ENCODE results near the gene ARHGEF7.

ARHGEF7 gene

DNA sequence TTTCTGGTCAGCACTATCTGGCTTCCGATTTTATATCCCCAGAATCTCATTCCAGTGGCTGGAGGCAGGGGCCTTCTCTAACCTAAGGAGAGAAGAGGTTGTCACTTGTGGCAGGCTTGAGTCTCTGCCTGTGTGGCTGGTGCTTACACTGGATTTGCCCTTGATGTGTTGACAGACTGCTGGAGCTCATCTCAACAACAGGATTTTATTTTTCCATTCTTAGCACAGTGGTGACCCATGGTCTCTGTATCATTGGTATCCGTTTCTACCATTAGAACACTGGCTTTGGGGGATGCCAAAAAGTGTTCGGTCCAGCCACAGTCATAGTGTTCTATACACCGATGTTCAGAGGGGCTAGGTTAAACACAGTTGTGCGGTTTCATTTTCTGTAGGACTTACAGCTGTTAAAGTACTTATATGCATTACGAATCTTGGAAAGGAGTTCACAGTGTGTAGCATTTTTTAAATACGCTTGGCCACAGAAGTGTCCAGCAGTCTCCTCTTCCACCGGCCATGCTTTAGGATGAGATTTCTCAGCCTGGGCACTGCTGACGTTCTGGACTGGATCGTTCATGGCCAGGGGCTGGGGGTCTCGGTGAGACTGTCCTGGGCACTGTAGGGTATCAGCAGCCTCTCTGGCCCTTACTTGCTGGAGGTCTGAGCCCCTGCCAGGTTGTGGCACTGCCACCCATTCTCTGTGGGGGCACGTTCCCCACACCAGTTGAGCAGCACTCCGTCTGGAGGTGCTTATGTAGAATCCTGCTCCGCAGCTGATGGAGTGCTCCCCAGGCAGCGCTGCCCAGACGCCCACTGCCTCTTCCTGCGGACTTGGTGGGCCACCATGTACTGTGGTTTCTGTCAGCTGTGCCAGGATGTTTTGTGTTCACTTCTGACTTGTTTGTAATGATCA is 163.9 kb downstream of the ARHGEF7 start:
- Histone ChIP-seq H3K36me3 (ENCODE audit: low read length) (peaks cover 20% of the 10 kb centered on the region; the same call in 1 of the 2 replicates), H3K9ac (ENCODE audit: low read length) (no peak overlapping the region), H3K27me3 (ENCODE audit: low read length) (no peaks in the 10 kb centered on the region), H2AFZ (ENCODE audit: low read depth, low read length, severe bottlenecking) (no peak overlapping the region), H3F3A (ENCODE audit: insufficient read depth) (0 out of 2 replicates have a peak, but pooled peaks cover 3% of the 10 kb centered on the region), H3K79me2 (ENCODE audit: insufficient read depth, low read length) (no peaks in the 10 kb centered on the region), H3K4me2 (ENCODE audit: low read depth, low read length, poor library complexity, severe bottlenecking) (no peak overlapping the region), H3K9me2 (replicated peaks; ENCODE audit: insufficient read depth, low read length) (no peaks in the 10 kb centered on the region), H3K27ac (ENCODE audit: low read depth, low read length) (no peak overlapping the region), H4K20me1 (ENCODE audit: low read depth, low read length) (no peaks in the 10 kb centered on the region), H3K4me3 (ENCODE audit: insufficient read depth, low read length, poor library complexity, severe bottlenecking) (no peak overlapping the region), H3K9me3 (ENCODE audit: insufficient read depth, low read length) (no peaks in the 10 kb centered on the region)
- no peak for TF ChIP-seq EZH2phosphoT487 (conservative IDR thresholded peaks at IDR 0.05; ENCODE audit: low read length)
- TF ChIP-seq, protein P1, sequence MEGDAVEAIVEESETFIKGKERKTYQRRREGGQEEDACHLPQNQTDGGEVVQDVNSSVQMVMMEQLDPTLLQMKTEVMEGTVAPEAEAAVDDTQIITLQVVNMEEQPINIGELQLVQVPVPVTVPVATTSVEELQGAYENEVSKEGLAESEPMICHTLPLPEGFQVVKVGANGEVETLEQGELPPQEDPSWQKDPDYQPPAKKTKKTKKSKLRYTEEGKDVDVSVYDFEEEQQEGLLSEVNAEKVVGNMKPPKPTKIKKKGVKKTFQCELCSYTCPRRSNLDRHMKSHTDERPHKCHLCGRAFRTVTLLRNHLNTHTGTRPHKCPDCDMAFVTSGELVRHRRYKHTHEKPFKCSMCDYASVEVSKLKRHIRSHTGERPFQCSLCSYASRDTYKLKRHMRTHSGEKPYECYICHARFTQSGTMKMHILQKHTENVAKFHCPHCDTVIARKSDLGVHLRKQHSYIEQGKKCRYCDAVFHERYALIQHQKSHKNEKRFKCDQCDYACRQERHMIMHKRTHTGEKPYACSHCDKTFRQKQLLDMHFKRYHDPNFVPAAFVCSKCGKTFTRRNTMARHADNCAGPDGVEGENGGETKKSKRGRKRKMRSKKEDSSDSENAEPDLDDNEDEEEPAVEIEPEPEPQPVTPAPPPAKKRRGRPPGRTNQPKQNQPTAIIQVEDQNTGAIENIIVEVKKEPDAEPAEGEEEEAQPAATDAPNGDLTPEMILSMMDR (IDR thresholded peaks at IDR 0.05; ENCODE audit: insufficient read depth, low read length, poor library complexity, severe bottlenecking): no peak

DNA sequence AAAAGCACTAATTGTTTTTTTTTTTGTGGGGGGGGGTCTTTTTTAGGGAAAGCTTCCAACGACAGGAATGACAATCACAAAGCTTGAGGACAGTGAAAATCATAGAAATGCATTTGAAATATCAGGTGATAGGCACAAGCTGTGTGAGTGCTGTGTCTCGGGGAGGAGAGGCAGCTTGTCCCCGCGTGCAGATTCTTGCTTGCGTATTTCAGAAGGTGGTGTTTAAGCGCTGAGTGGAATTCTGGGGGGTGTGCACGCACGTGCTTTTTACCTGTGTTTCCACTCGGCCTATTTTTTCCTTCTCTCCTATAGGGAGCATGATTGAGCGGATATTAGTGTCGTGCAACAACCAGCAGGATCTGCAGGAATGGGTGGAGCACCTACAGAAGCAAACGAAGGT is 165.1 kb downstream of the ARHGEF7 start:
- no peak overlapping the region for H3K4me2 ChIP-seq (ENCODE audit: low read depth, low read length, poor library complexity, severe bottlenecking)
- H3F3A ChIP-seq (ENCODE audit: insufficient read depth): no peaks in the 10 kb centered on the region
- H3K79me2 ChIP-seq (ENCODE audit: insufficient read depth, low read length): no peaks in the 10 kb centered on the region
- no peak overlapping the region for H3K27ac ChIP-seq (ENCODE audit: low read depth, low read length)
- H3K9me2 ChIP-seq (replicated peaks; ENCODE audit: insufficient read depth, low read length): no peaks in the 10 kb centered on the region
- H3K9me3 ChIP-seq (ENCODE audit: insufficient read depth, low read length): no peaks in the 10 kb centered on the region
- H3K27me3 ChIP-seq (ENCODE audit: low read length): no peaks in the 10 kb centered on the region
- no peak overlapping the region for H3K4me3 ChIP-seq (ENCODE audit: insufficient read depth, low read length, poor library complexity, severe bottlenecking)
- H2AFZ ChIP-seq (ENCODE audit: low read depth, low read length, severe bottlenecking): no peak overlapping the region
- H3K36me3 ChIP-seq (ENCODE audit: low read length): peaks cover 20% of the 10 kb centered on the region; the same call in 1 of the 2 replicates
- no peaks in the 10 kb centered on the region for H4K20me1 ChIP-seq (ENCODE audit: low read depth, low read length)
- H3K9ac ChIP-seq (ENCODE audit: low read length): no peak overlapping the region
- TF ChIP-seq, protein P1 (IDR thresholded peaks at IDR 0.05; ENCODE audit: insufficient read depth, low read length, poor library complexity, severe bottlenecking): no peak
- TF ChIP-seq EZH2phosphoT487 (conservative IDR thresholded peaks at IDR 0.05; ENCODE audit: low read length): no peak

DNA sequence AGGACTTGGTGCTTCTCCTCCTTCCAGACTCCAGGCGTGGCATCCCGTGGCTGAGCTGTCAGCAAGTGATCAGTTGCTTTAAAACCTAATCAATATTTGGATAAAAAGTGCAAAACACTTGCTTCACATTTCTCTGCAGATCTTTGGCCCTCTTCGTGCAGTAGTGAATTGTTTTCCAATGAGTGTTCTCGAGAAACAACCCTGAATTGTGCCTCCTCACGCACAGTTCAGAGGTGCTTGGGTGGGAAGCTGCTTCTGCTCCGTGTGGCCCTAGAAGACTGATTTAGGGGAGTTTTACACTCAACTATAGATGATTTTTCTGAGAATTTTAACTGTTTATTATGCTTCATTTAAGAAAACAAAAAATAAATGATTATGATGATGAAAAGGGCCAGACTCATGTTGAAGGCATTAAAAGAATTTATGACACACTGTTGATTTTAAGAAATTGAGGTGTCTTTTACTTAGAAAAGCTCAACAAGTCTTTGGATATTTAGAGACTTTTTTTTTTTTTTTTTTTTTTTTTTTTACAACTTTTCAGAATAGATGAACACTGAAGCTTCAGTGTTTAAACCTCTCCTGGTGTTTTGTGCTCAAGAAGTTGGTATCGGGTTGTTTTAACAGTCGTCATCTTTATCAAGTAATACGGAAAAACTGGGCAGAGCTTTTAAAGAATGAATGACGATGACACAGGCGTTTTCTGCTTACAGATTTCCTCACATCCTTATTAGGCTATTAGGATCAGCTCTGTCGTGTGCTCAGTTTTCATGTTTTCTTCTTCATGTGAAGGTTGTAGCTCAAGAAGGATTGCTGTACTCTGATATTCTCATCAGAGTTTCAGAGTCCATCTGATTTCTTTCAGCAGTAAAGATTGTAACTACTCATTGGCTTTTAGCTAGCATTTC is 165.8 kb downstream of the ARHGEF7 start:
- peaks cover 20% of the 10 kb centered on the region; the same call in 1 of the 2 replicates for H3K36me3 ChIP-seq (ENCODE audit: low read length)
- no peaks in the 10 kb centered on the region for H3K27me3 ChIP-seq (ENCODE audit: low read length)
- no peaks in the 10 kb centered on the region for H3K9me3 ChIP-seq (ENCODE audit: insufficient read depth, low read length)
- no peak overlapping the region for H2AFZ ChIP-seq (ENCODE audit: low read depth, low read length, severe bottlenecking)
- no peaks in the 10 kb centered on the region for H3K79me2 ChIP-seq (ENCODE audit: insufficient read depth, low read length)
- H3F3A ChIP-seq (ENCODE audit: insufficient read depth): no peaks in the 10 kb centered on the region
- no peak overlapping the region for H3K4me2 ChIP-seq (ENCODE audit: low read depth, low read length, poor library complexity, severe bottlenecking)
- no peak overlapping the region for H3K27ac ChIP-seq (ENCODE audit: low read depth, low read length)
- H3K9ac ChIP-seq (ENCODE audit: low read length): no peak overlapping the region
- H3K4me3 ChIP-seq (ENCODE audit: insufficient read depth, low read length, poor library complexity, severe bottlenecking): no peak overlapping the region
- no peaks in the 10 kb centered on the region for H4K20me1 ChIP-seq (ENCODE audit: low read depth, low read length)
- no peak for TF ChIP-seq EZH2phosphoT487 (conservative IDR thresholded peaks at IDR 0.05; ENCODE audit: low read length)
- TF ChIP-seq, protein P1 (IDR thresholded peaks at IDR 0.05; ENCODE audit: insufficient read depth, low read length, poor library complexity, severe bottlenecking): no peak
- no peaks in the 10 kb centered on the region for H3K9me2 ChIP-seq (replicated peaks; ENCODE audit: insufficient read depth, low read length)

Measured in SU-DHL-6 (cell line).